HepG2 (cell line): ENCODE data around the gene GTF2I. TPM values are rescaled to one million over a fixed set of nuclear protein-coding genes. Genes with fewer than 3 reads are reported as not detected.

Source experiments
- CHD2 ChIP-seq: IDR thresholded peaks from 2 replicates; pipeline ENCODE4 v1.6.1; 2011; ENCODE audit warnings: low read depth, low read length, improper control_type of control experiment
- E2F1 ChIP-seq: sonication (generic); formaldehyde crosslinking; IDR thresholded peaks from 2 replicates; pipeline ENCODE4 v1.5.0; 2020; ENCODE audit warnings: missing genetic modification reagents
- FLYWCH1 ChIP-seq: sonication (generic); formaldehyde crosslinking; IDR thresholded peaks from 2 replicates; pipeline ENCODE4 v1.8.1; 2023; ENCODE audit warnings: mild to moderate bottlenecking, missing genetic modification reagents
- FOXA3 ChIP-seq: IDR thresholded peaks from 2 replicates; pipeline ENCODE4 v1.6.1; 2016; ENCODE audit warnings: missing genetic modification reagents, missing compliant biosample characterization
- KLF13 ChIP-seq: sonication (generic); formaldehyde crosslinking; IDR thresholded peaks from 2 replicates; pipeline ENCODE4 v1.4.0; 2020; ENCODE audit warnings: mild to moderate bottlenecking, missing genetic modification reagents
- KMT2A ChIP-seq: sonication (generic); formaldehyde crosslinking; IDR thresholded peaks from 2 replicates; pipeline ENCODE4 v1.4.0; 2020; ENCODE audit warnings: missing genetic modification reagents
- MNT ChIP-seq: fragments of 450-650 bp; IDR thresholded peaks from 2 replicates; pipeline ENCODE4 v1.6.1; 2016
- PREB ChIP-seq: sonication (generic); formaldehyde crosslinking; IDR thresholded peaks from 2 replicates; pipeline ENCODE4 v1.4.0; 2020; ENCODE audit warnings: missing genetic modification reagents
- PTBP1 ChIP-seq: fragments of 200-400 bp; formaldehyde crosslinking; IDR thresholded peaks from 2 replicates; pipeline ENCODE4 v1.6.1; 2018; ENCODE audit warnings: low read length, low read depth; ENCODE audit not compliant: poor library complexity, severe bottlenecking
- ZIK1 ChIP-seq: sonication (generic); formaldehyde crosslinking; IDR thresholded peaks from 2 replicates; pipeline ENCODE4 v1.5.0; 2020; ENCODE audit warnings: mild to moderate bottlenecking, low read depth, missing genetic modification reagents, borderline replicate concordance
- ZKSCAN1 ChIP-seq: fragments of 150-350 bp; IDR thresholded peaks from 2 replicates; pipeline ENCODE4 v1.6.1; 2014; ENCODE audit warnings: low read length
- ZMYM4 ChIP-seq: sonication (generic); formaldehyde crosslinking; IDR thresholded peaks from 2 replicates; pipeline ENCODE4 v1.8.1; 2023; ENCODE audit warnings: mild to moderate bottlenecking, missing genetic modification reagents
- ZNF564 ChIP-seq: sonication (generic); formaldehyde crosslinking; IDR thresholded peaks from 2 replicates; pipeline ENCODE4 v1.8.1; 2023; ENCODE audit warnings: mild to moderate bottlenecking, missing genetic modification reagents
- ZSCAN20 ChIP-seq: sonication (generic); formaldehyde crosslinking; IDR thresholded peaks from 2 replicates; pipeline ENCODE4 v1.4.0; 2020; ENCODE audit warnings: missing genetic modification reagents, mild to moderate bottlenecking, borderline replicate concordance
- polyA plus RNA-seq, 8 experiments: library from polyadenylated mRNA; depleted of rRNA in 3 of 8; stranded (reverse) in 7 of 8; unstranded in 1 of 8; fragments of >200 nt; fragmentation: Illumina TruSeq in 4 of 8; extraction: Trizol in 4 of 8; gene quantifications; 2 replicates each; pipeline versions ENCODE4 v1.2.1 to v1.2.3, GENCODE V29; 2011 to 2016; ENCODE audit warnings: low read depth in 4 of 8, missing spikeins in 1 of 8, mixed read lengths in 1 of 8; ENCODE audit not compliant: insufficient read depth in 1 of 8
- total RNA-seq, 5 experiments: library from RNA; depleted of rRNA; stranded (reverse); fragments of >200 nt; fragmentation: Illumina TruSeq; extraction: Trizol; gene quantifications; 2 replicates each; pipeline ENCODE4 v1.2.3, GENCODE V29; 2016; ENCODE audit warnings: low read depth in 1 of 5
- TF ChIP-seq, protein P1 (sequence below): sonication (generic); formaldehyde crosslinking; IDR thresholded peaks from 2 replicates; pipeline ENCODE4 v1.9.0; 2021; ENCODE audit warnings: missing genetic modification reagents, mild to moderate bottlenecking, borderline replicate concordance

Gene GTF2I
- total and polyA plus RNA-seq, 2 of the 13 experiments (the other 11 are each of a cell fraction or from before 2014, with no cell fraction given): 74.6 to 125 TPM

DNA sequence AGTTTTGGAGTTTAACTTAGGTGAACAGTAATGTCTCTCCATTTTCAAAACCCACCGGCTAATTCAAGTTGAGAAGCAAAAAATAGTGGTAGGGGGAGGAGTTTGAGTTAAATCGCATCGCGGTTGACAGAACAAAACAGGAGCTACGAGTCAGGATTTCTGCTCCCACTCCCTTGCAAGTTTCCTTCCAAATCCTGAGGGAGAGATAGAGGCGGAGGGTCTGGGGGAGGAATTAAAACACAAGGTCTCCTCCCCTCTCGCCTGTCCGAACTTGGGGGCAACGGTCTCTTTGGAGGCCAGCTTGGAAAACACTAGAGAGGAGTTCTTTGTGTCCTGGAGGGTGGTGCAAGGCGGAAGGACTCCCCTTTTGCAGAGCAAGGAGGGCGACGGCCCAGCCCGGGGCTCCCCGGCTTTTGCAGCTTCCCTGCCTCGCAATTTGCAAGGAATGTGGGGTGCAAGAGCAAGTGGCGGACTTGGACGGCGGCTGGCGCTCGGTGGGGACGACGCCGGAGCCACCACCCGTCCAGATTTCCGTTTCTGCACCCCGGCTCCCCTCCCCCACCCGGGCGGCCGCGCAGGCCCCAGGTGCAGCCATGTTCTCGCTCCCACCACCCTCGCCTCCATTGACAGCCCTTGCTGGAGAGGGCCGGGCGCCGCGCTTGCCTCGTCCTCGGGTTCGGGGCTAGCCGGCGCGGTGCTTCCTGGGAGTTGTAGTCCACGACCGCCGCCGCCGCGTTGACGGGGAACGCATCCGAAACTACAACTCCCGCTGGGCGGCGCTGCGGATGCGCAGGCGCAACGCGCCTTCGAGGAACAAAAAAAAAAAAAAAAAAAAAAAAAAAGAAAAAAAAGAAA, 454 bp upstream of the GTF2I start (continued):
- TF ChIP-seq E2F1 (CRISPR knock-in tag): peak; percentile 21; the same call in 1 of the 2 replicates
- TF ChIP-seq ZMYM4 (CRISPR knock-in tag): no peak
- TF ChIP-seq KMT2A (CRISPR knock-in tag): peak; percentile 65; the same call in 1 of the 2 replicates
- 0 out of 2 replicates have a peak, but pooled peaks have one; percentile 14 for TF ChIP-seq ZIK1 (CRISPR knock-in tag)
- no peak; the same call in none of the 2 replicates for TF ChIP-seq FOXA3
- no peak for TF ChIP-seq ZNF564 (CRISPR knock-in tag)
- TF ChIP-seq PTBP1: no peak
- TF ChIP-seq, protein P1, sequence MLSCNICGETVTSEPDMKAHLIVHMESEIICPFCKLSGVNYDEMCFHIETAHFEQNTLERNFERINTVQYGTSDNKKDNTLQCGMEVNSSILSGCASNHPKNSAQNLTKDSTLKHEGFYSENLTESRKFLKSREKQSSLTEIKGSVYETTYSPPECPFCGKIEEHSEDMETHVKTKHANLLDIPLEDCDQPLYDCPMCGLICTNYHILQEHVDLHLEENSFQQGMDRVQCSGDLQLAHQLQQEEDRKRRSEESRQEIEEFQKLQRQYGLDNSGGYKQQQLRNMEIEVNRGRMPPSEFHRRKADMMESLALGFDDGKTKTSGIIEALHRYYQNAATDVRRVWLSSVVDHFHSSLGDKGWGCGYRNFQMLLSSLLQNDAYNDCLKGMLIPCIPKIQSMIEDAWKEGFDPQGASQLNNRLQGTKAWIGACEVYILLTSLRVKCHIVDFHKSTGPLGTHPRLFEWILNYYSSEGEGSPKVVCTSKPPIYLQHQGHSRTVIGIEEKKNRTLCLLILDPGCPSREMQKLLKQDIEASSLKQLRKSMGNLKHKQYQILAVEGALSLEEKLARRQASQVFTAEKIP (CRISPR knock-in tag): no peak
- TF ChIP-seq KLF13 (CRISPR knock-in tag): no peak
- no peak for TF ChIP-seq PREB (CRISPR knock-in tag)
- no peak for TF ChIP-seq ZSCAN20 (CRISPR knock-in tag)
- TF ChIP-seq FLYWCH1 (CRISPR knock-in tag): no peak
- no peak for TF ChIP-seq ZKSCAN1
- TF ChIP-seq CHD2: peak; percentile 47
- peak; percentile 62 for TF ChIP-seq MNT
